Trophoblast cell (in vitro differentiated cells and primary cell): Measurements from ENCODE around the gene VWA3B.
"Not testable (repeated sequence)": the region's sequence is repeated elsewhere in the genome, so short reads cannot be mapped to it uniquely, and the experiment has no call there.

Experiments used
- DNase-seq, 2 donors: peaks; one replicate each; pipeline ENCODE4 v3.0.0-alpha.2; 2016
- H2AFZ ChIP-seq: 2 replicates; pipeline ENCODE4 v1.6.1; 2013; ENCODE audit warnings: low read length, moderate library complexity, mild to moderate bottlenecking; ENCODE audit not compliant: insufficient read depth, poor library complexity
- H2AK5ac ChIP-seq: 2 replicates; pipeline ENCODE4 v1.6.1; 2013; ENCODE audit warnings: mild to moderate bottlenecking, low read length
- H2BK120ac ChIP-seq: 2 replicates; pipeline ENCODE4 v1.6.1; 2013; ENCODE audit warnings: low read length, mild to moderate bottlenecking, moderate library complexity; ENCODE audit not compliant: insufficient read depth, poor library complexity
- H2BK12ac ChIP-seq: 2 replicates; pipeline ENCODE4 v1.6.1; 2013; ENCODE audit warnings: mild to moderate bottlenecking, low read length, moderate library complexity
- H2BK5ac ChIP-seq: 2 replicates; pipeline ENCODE4 v1.6.1; 2013; ENCODE audit warnings: low read length, low read depth, moderate library complexity, mild to moderate bottlenecking; ENCODE audit not compliant: poor library complexity
- H3K14ac ChIP-seq: 2 replicates; pipeline ENCODE4 v1.6.1; 2013; ENCODE audit warnings: mild to moderate bottlenecking, low read length
- H3K18ac ChIP-seq: 2 replicates; pipeline ENCODE4 v1.6.1; 2013; ENCODE audit warnings: mild to moderate bottlenecking, low read length
- H3K23ac ChIP-seq: 2 replicates; pipeline ENCODE4 v1.6.1; 2013; ENCODE audit warnings: low read length
- H3K27ac ChIP-seq: 2 replicates; pipeline ENCODE4 v1.5.1; 2013; ENCODE audit warnings: low read depth, mild to moderate bottlenecking, inconsistent platforms, low read length, moderate library complexity
- H3K27me3 ChIP-seq: 2 replicates; pipeline ENCODE4 v1.6.1; 2013; ENCODE audit warnings: inconsistent platforms, mild to moderate bottlenecking, low read length, moderate library complexity; ENCODE audit not compliant: insufficient read depth
- H3K36me3 ChIP-seq, 2 experiments: 1 replicate in 1 of 2; 2 replicates in 1 of 2; pipeline ENCODE4 v1.6.1; 2013; ENCODE audit warnings: low read length in 2 of 2, mild to moderate bottlenecking in 2 of 2, moderate library complexity in 1 of 2; ENCODE audit not compliant: insufficient read depth in 2 of 2, control insufficient read depth in 1 of 2
- H3K4ac ChIP-seq: 2 replicates; pipeline ENCODE4 v1.6.1; 2013; ENCODE audit warnings: low read depth, mild to moderate bottlenecking, low read length, moderate library complexity
- H3K4me1 ChIP-seq, 2 experiments: 1 replicate in 1 of 2; 2 replicates in 1 of 2; pipeline ENCODE4 v1.6.1; 2013; ENCODE audit warnings: low read length in 2 of 2, mild to moderate bottlenecking in 2 of 2, moderate library complexity in 1 of 2; ENCODE audit not compliant: insufficient read depth in 2 of 2, control insufficient read depth in 1 of 2
- H3K4me2 ChIP-seq: 2 replicates; pipeline ENCODE4 v1.6.1; 2013; ENCODE audit warnings: inconsistent platforms, mild to moderate bottlenecking, low read length, moderate library complexity
- H3K4me3 ChIP-seq: 2 replicates; pipeline ENCODE4 v1.5.1; 2013; ENCODE audit warnings: mild to moderate bottlenecking, low read depth, low read length, inconsistent platforms
- H3K79me1 ChIP-seq: one replicate; pipeline ENCODE4 v1.6.1; 2013; ENCODE audit warnings: low read length
- H3K79me2 ChIP-seq: 2 replicates; pipeline ENCODE4 v1.6.1; 2013; ENCODE audit warnings: low read length, mild to moderate bottlenecking; ENCODE audit not compliant: control insufficient read depth, insufficient read depth, poor library complexity
- H3K9ac ChIP-seq: 2 replicates; pipeline ENCODE4 v1.6.1; 2013; ENCODE audit warnings: mild to moderate bottlenecking, low read length
- H3K9me3 ChIP-seq: 2 replicates; pipeline ENCODE4 v1.6.1; 2013; ENCODE audit warnings: low read depth, mild to moderate bottlenecking, control low read depth, inconsistent platforms, low read length; ENCODE audit not compliant: insufficient read depth
- H4K12ac ChIP-seq: 2 replicates; pipeline ENCODE4 v1.6.1; 2013; ENCODE audit warnings: low read depth, mild to moderate bottlenecking, low read length, moderate library complexity
- H4K8ac ChIP-seq: 2 replicates; pipeline ENCODE4 v1.6.1; 2013; ENCODE audit warnings: low read depth, mild to moderate bottlenecking, low read length, moderate library complexity
- H4K91ac ChIP-seq: one replicate; pipeline ENCODE4 v1.6.1; 2013; ENCODE audit warnings: low read depth, mild to moderate bottlenecking, low read length, moderate library complexity
- WGBS: extraction: QIAGEN DNeasy Blood & Tissue Kit; methylation state at CpG from one replicate; pipeline ENCODE4 v1.1.7; 2013; ENCODE audit warnings: missing lambda C conversion rate; ENCODE audit not compliant: insufficient read length, insufficient coverage; ENCODE audit errors: extremely low coverage; 5-methylcytosine and 5-hydroxymethylcytosine counted together

Gene VWA3B

GRCh38 chr2:98138978-98139377, 52.0 kb downstream of the VWA3B start:
- H2BK12ac ChIP-seq, H2AK5ac ChIP-seq, H2BK120ac ChIP-seq, H3K9me3 ChIP-seq, H4K91ac ChIP-seq, H3K27ac ChIP-seq, H3K4ac ChIP-seq, H3K4me3 ChIP-seq, H3K79me1 ChIP-seq, H3K9ac ChIP-seq, H3K27me3 ChIP-seq, H3K79me2 ChIP-seq, DNase-seq, H4K8ac ChIP-seq, H3K4me1 ChIP-seq, H3K14ac ChIP-seq, H2AFZ ChIP-seq, H2BK5ac ChIP-seq, H3K4me2 ChIP-seq, H3K36me3 ChIP-seq, H3K23ac ChIP-seq, H4K12ac ChIP-seq, H3K18ac ChIP-seq: not testable (repeated sequence)
- no CpG with 5 or more reads among the region's 28 CpGs for whole genome bisulfite sequencing

- Histone ChIP-seq H3K4ac (no peak overlapping the region), H3K9ac (no peak overlapping the region), H3K27ac (no peak overlapping the region), H3K4me2 (no peak overlapping the region), H3K4me1 (no peaks in the 10 kb centered on the region), H2AFZ (no peak overlapping the region), H3K9me3 (peaks cover 4% of the 10 kb centered on the region), H3K18ac (no peak overlapping the region), H2BK12ac (no peak overlapping the region), H3K27me3 (no peaks in the 10 kb centered on the region), H2AK5ac (no peak overlapping the region), H3K36me3 (no peaks in the 10 kb centered on the region), H4K12ac (no peak overlapping the region), H4K8ac (no peak overlapping the region), H2BK5ac (no peak overlapping the region), H3K14ac (no peak overlapping the region), H2BK120ac (no peak overlapping the region), H3K79me2 (no peaks in the 10 kb centered on the region), H3K79me1 (no peaks in the 10 kb centered on the region), H3K4me3 (no peak overlapping the region), H3K23ac (no peak overlapping the region), H4K91ac (no peak overlapping the region)
- WGBS, result no CpG with 5 or more reads among the region's 5 CpGs
- no peak for DNase-seq
These were observed 53.2 kb downstream of the VWA3B start for GRCh38 chr2:98140210-98140609.

- H4K91ac ChIP-seq, result no peak overlapping the region
- no peaks in the 10 kb centered on the region for H3K79me1 ChIP-seq
These were observed 55.3 kb downstream of the VWA3B start for GRCh38 chr2:98142106-98142791.

GRCh38 chr2:98145070-98145469, 58.1 kb downstream of the VWA3B start:
- no peaks in the 10 kb centered on the region for H3K36me3 ChIP-seq
- H4K8ac ChIP-seq, result no peak overlapping the region
- H4K91ac ChIP-seq, result no peak overlapping the region
- H3K4ac ChIP-seq, result no peak overlapping the region
- no CpG with 5 or more reads among the region's 3 CpGs for WGBS
- no peaks in the 10 kb centered on the region for H3K79me1 ChIP-seq
- H3K9me3 ChIP-seq, result peaks cover 2% of the 10 kb centered on the region
- H3K27ac ChIP-seq, result no peak overlapping the region
- no peaks in the 10 kb centered on the region for H3K27me3 ChIP-seq
- H3K9ac ChIP-seq, result no peak overlapping the region
- no peak for DNase-seq
- no peak overlapping the region for H3K14ac ChIP-seq
- H3K79me2 ChIP-seq, result no peaks in the 10 kb centered on the region
- H3K23ac ChIP-seq, result no peak overlapping the region
- H3K18ac ChIP-seq, result no peak overlapping the region
- H4K12ac ChIP-seq, result no peak overlapping the region
- no peak overlapping the region for H2BK12ac ChIP-seq
- no peaks in the 10 kb centered on the region for H3K4me1 ChIP-seq
- no peak overlapping the region for H2BK5ac ChIP-seq
- no peak overlapping the region for H3K4me2 ChIP-seq
- no peak overlapping the region for H3K4me3 ChIP-seq
- no peak overlapping the region for H2AK5ac ChIP-seq
- H2BK120ac ChIP-seq, result no peak overlapping the region
- H2AFZ ChIP-seq, result no peak overlapping the region

More at GRCh38 chr2:98142106-98142791, 55.3 kb downstream of the VWA3B start:
- Histone ChIP-seq H2AFZ (no peak overlapping the region), H4K12ac (no peak overlapping the region), H3K27ac (no peak overlapping the region), H3K27me3 (no peaks in the 10 kb centered on the region), H3K79me2 (no peaks in the 10 kb centered on the region), H3K36me3 (no peaks in the 10 kb centered on the region), H3K14ac (no peak overlapping the region), H3K4me3 (no peak overlapping the region), H3K4me2 (no peak overlapping the region), H2BK12ac (no peak overlapping the region), H2BK120ac (no peak overlapping the region), H4K8ac (no peak overlapping the region), H3K9me3 (peaks cover 4% of the 10 kb centered on the region), H3K4ac (no peak overlapping the region), H3K23ac (no peak overlapping the region), H3K18ac (no peak overlapping the region), H2AK5ac (no peak overlapping the region), H3K9ac (no peak overlapping the region), H3K4me1 (no peaks in the 10 kb centered on the region), H2BK5ac (no peak overlapping the region)
- WGBS, result no CpG with 5 or more reads among the region's 6 CpGs
- DNase-seq, result no peak
